ENCODE measurements around the gene LSAMP.
"Not testable (repeated sequence)": the region's sequence is repeated elsewhere in the genome, so short reads cannot be mapped to it uniquely, and the experiment has no call there.

LSAMP gene

GRCh38 chr3:115827495-115827894 lies 617.8 kb downstream of the LSAMP start:
- peak in 1 of 3 experiments; percentile 24 for DNase-seq

GRCh38 chr3:115825046-115825445 lies 620.2 kb downstream of the LSAMP start:
- no peak for DNase-seq

- no peak for DNase-seq
These were observed 622.2 kb downstream of the LSAMP start for GRCh38 chr3:115823083-115823482.

GRCh38 chr3:115822579-115822978 lies 622.7 kb downstream of the LSAMP start:
- no peak for DNase-seq

- peak; percentile 58 to 93 (median 82) for DNase-seq
These were observed 625.4 kb downstream of the LSAMP start for GRCh38 chr3:115819785-115820384.

GRCh38 chr3:115814778-115815380 lies 630.4 kb downstream of the LSAMP start:
- peak; percentile 70 to 89 (median 88) for DNase-seq

- peak in 1 of 3 experiments; percentile 21 for DNase-seq
These were observed 631.3 kb downstream of the LSAMP start for GRCh38 chr3:115814006-115814405.

- no peak for DNase-seq
These were observed 636.5 kb downstream of the LSAMP start for GRCh38 chr3:115808816-115809215.

- DNase-seq: no peak
These were observed 637.0 kb downstream of the LSAMP start for GRCh38 chr3:115808244-115808643.

- DNase-seq: no peak
These were observed 638.8 kb downstream of the LSAMP start for GRCh38 chr3:115806501-115806900.

GRCh38 chr3:115805520-115805919 lies 639.8 kb downstream of the LSAMP start:
- no peak for DNase-seq

- DNase-seq: no peak
These were observed 640.6 kb downstream of the LSAMP start for GRCh38 chr3:115804713-115805119.

GRCh38 chr3:115804200-115804599 lies 641.1 kb downstream of the LSAMP start:
- no peak for DNase-seq

GRCh38 chr3:115803661-115804060 lies 641.6 kb downstream of the LSAMP start:
- no peak for DNase-seq

- DNase-seq: no peak
These were observed 644.7 kb downstream of the LSAMP start for GRCh38 chr3:115800489-115801075.

GRCh38 chr3:115800065-115800464 lies 645.2 kb downstream of the LSAMP start:
- not testable (repeated sequence) for DNase-seq

- DNase-seq: no peak
These were observed 652.9 kb downstream of the LSAMP start for GRCh38 chr3:115792206-115792955.

GRCh38 chr3:115791271-115792153 lies 653.8 kb downstream of the LSAMP start:
- not testable (repeated sequence) for DNase-seq

GRCh38 chr3:115790759-115791158 lies 654.5 kb downstream of the LSAMP start:
- no peak for DNase-seq

- peak in 2 of 3 experiments; percentile 6 to 20 for DNase-seq
These were observed 655.8 kb downstream of the LSAMP start for GRCh38 chr3:115789481-115789880.

GRCh38 chr3:115788921-115789470 lies 656.3 kb downstream of the LSAMP start:
- no peak for DNase-seq

- no peak for DNase-seq
These were observed 657.5 kb downstream of the LSAMP start for GRCh38 chr3:115787818-115788217.

Measured in NCI-H1417 (cell line).